AG09309 (cell line): ENCODE measurements around the gene SNRNP25.

Source experiments
- DNase-seq: peaks from one replicate; pipeline ENCODE4 v3.0.0-alpha.2; 2010; ENCODE audit warnings: low read depth
- H3K4me3 ChIP-seq: 2 replicates; pipeline ENCODE4 v1.5.1; 2011; ENCODE audit warnings: mild to moderate bottlenecking, low read depth, low read length, moderate library complexity; ENCODE audit not compliant: control insufficient read depth
- CTCF ChIP-seq: IDR thresholded peaks from 2 replicates; pipeline ENCODE4 v1.5.1; 2011; ENCODE audit warnings: mild to moderate bottlenecking, low read depth, low read length, inconsistent platforms; ENCODE audit not compliant: insufficient read depth, control insufficient read depth; ENCODE audit errors: missing control alignments

The SNRNP25 gene

DNA sequence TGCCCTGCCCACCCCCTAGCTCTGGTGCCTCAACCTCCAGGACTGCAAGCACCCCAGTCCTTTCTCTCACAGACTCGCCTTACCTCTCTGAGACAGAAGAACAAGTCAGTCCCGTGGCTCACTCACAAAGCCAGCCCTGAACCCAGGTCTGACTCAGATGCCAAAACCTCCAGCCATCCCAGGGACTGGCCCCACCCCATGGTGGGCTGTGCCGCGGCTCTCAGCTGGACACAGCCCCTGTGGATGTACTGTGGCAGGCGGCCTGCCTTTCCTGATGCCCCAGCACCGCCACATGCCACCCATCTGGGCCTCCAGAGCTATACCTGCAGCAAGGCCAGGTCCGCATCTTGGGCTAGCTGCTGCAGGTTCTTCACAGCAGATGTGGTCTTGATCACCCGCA, 44.2 kb downstream of the SNRNP25 start:
- H3K4me3 ChIP-seq = no peak overlapping the region
- no peak for DNase-seq
- no peak for TF ChIP-seq CTCF

DNA sequence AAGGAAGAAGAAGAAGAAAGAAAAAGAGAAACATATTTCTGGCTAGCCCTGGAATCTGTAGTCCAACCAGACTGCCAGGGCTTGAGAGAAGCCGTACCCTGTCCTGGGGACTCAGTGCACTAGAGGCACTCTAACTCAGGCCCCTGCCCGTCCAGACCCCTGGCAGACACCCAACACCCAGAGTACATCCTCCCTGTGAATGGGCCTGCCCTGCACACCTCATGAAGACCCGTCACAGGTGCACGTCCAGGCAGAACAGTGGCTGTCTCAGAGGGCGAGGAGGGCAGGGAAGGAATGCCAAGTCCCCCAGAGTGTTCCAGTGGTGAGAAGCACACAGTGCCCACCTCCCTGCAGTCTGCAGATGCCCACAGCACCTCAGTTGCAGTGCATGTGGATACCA, 47.4 kb downstream of the SNRNP25 start:
- no peak overlapping the region for H3K4me3 ChIP-seq
- no peak for TF ChIP-seq CTCF
- DNase-seq = no peak

- DNase-seq = no peak
- H3K4me3 ChIP-seq = no peak overlapping the region
- TF ChIP-seq CTCF = no peak
Measured at GRCh38 chr16:101586-101985, 48.0 kb downstream of the SNRNP25 start.

DNA sequence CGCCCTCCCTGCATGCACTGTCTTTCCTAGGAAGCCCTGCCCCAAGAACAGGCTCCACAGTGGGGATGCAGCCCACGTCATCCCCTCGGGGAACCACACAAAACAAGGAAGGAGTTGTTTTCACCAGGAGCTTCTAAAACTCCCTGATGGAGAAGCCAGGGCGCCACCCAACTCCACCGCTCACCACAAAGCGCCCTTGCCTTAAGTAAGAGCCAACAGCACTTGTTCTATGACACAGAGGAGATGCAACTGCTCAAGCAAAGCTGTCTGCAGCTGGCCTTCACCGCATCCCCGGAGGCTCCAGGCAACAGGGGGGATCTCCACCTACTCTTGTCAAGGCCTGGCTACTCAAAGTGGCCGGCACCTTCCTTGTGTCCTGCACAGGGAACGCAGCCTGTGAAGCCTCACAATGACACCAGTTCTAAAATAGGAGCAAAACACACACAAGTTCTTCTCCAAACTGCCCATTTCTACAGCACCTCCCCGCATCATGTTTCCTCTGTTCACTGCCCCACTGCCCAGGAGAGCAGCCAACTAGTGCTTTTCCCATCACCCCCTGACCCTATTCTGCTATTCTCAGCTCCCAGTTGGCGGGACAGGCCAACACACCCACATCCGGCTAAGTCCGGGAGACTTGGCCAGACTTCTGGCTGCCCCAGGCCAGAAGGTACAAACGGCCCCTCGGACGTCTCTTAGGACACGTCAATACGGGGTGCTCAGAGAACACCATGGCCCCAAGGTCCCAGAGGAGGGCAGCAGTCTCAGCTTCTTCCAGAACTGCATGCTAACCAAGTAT, 48.6 kb downstream of the SNRNP25 start:
- H3K4me3 ChIP-seq = no peak overlapping the region
- no peak for DNase-seq
- TF ChIP-seq CTCF = no peak

GRCh38 chr16:104355-104754, 50.7 kb downstream of the SNRNP25 start:
- DNase-seq = no peak
- H3K4me3 ChIP-seq = no peak overlapping the region
- TF ChIP-seq CTCF = no peak

DNA sequence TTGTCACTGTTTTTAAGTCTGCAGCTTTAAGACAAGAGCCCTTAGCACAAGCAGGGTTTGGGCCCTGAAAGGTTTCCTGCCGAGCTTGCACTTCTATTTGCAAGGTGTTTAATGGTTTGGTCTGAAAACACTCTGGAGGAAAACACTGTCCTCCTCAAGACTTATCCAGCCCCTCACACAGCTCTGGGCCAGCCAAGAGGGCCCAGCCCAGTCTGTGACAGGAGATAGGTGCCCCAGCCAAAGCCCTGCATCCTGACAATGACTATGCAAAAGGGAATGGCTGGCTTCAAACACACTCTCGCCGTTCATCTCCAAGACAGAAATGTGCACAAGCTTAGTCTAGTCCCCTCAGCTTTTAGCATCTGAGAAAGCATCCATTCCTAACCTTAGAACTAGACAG, 51.3 kb downstream of the SNRNP25 start:
- no peak for DNase-seq
- H3K4me3 ChIP-seq = no peak overlapping the region
- TF ChIP-seq CTCF = no peak
